ENCODE results near the gene SIRT5.

The SIRT5 gene

GRCh38 chr6:13574571-13575376 lies at the start of gene SIRT5:
Gene SIRT5 (plus strand): TSS chr6:13574601. CDS start chr6:13584111, 9,510 bp downstream.
- in situ Hi-C loops (cut with HindIII; ENCODE audit: low sequenced_read_pairs): no loop called here
- H3K4me3 ChIP-seq (ENCODE audit: low read depth, low read length): peak within 1 kb of the TSS; percentile 81
- peak; percentile 82 for DNase-seq (ENCODE audit: low read depth, low spot score)
- TF ChIP-seq CTCF (IDR thresholded peaks at IDR 0.05; ENCODE audit: low read depth, low read length): no peak

GRCh38 chr6:13524801-13525508 lies 49.4 kb upstream of the SIRT5 start:
- TF ChIP-seq CTCF (IDR thresholded peaks at IDR 0.05; ENCODE audit: low read depth, low read length): no peak
- no peak overlapping the region for H3K4me3 ChIP-seq (ENCODE audit: low read depth, low read length)
- DNase-seq (ENCODE audit: low read depth, low spot score): no peak
- in situ Hi-C loops (cut with HindIII; ENCODE audit: low sequenced_read_pairs): no loop called here

DNA sequence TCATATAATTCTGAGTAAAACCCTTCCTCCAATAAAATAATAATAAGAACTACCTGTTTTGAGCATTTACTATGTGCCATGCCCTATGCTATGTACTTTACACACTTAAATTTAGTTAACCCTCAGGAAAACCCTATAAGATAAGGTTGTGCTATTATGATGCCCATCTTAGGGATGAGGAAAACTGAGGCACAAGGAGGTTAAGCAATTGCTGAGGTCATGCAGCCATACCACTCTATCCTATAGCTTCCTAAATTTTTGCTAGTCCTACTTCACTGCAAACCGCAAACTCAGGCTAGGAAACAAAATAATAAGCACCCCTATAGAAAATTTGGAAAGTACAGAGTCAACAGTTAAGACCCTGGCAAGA lies 48.1 kb upstream of the SIRT5 start:
- no peak for DNase-seq (ENCODE audit: low read depth, low spot score)
- H3K4me3 ChIP-seq (ENCODE audit: low read depth, low read length): no peak overlapping the region
- in situ Hi-C loops (cut with HindIII; ENCODE audit: low sequenced_read_pairs): no loop called here
- TF ChIP-seq CTCF (IDR thresholded peaks at IDR 0.05; ENCODE audit: low read depth, low read length): no peak

DNA sequence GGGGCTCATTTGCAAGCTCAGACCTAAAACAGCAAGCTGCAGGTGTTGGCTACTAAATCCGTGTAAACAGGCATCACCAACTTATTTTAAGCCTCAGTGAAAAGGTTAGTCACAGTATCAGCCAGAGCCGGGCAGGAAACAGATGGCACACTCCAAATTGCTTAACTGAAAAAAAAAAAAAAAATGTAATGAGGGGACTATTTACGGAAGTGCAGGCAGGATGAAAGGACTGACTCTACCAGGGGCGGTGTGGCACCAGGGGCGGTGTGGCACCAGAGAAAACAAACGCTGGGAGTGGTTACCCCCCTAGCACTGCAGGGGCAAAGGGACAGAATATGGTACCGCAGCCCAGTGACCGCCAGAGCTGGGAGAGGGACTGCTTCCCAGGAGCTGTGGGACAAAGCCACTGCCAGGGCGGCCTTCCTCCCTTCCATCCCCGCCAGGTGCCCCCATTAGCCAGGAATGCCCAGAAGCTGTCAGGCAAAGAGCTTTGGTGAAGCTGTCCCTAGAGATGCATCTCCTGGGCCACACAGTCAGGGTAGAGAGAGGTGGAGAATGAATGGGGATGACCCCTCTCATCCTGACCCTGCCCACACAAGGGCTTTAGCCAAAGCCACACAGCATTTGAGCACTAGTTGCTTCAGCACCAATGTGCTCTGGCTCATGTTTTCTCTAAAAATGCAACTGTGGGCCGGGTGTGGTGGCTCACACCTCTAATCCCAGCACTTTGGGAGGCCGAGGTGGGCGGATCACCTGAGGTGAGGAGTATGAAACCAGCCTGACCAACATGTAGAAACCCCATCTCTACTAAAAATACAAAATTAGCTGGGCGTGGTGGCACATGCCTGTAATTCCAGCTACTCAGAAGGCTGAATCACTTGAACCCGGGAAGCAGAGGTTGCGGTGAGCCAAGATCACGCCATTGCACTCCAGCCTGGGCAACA lies 47.4 kb upstream of the SIRT5 start:
- DNase-seq (ENCODE audit: low read depth, low spot score): no peak
- H3K4me3 ChIP-seq (ENCODE audit: low read depth, low read length): no peak overlapping the region
- in situ Hi-C loops (cut with HindIII; ENCODE audit: low sequenced_read_pairs): no loop called here
- no peak for TF ChIP-seq CTCF (IDR thresholded peaks at IDR 0.05; ENCODE audit: low read depth, low read length)

GRCh38 chr6:13527671-13528056 lies 46.7 kb upstream of the SIRT5 start:
- no peak overlapping the region for H3K4me3 ChIP-seq (ENCODE audit: low read depth, low read length)
- DNase-seq (ENCODE audit: low read depth, low spot score): no peak
- in situ Hi-C loops (cut with HindIII; ENCODE audit: low sequenced_read_pairs): no loop called here
- no peak for TF ChIP-seq CTCF (IDR thresholded peaks at IDR 0.05; ENCODE audit: low read depth, low read length)

DNA sequence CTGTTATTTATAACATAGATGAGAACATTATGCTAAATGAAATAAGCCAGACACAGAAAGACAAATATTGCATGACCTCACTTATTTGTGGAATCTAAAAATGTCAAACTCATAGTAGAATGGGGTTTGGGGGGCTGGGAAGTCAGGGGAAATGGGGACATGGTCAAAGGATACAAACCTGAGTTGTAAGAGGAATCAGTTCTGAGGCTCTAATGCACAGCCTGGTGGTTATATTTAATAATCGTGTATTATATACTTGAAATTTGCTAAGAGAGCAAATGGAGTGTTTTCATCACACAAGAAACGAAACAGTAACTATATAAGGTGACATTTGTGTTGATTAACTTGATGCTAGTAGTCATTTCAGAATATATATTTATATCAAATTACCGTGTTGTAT lies 46.2 kb upstream of the SIRT5 start:
- no peak for DNase-seq (ENCODE audit: low read depth, low spot score)
- in situ Hi-C loops (cut with HindIII; ENCODE audit: low sequenced_read_pairs): no loop called here
- H3K4me3 ChIP-seq (ENCODE audit: low read depth, low read length): no peak overlapping the region
- TF ChIP-seq CTCF (IDR thresholded peaks at IDR 0.05; ENCODE audit: low read depth, low read length): no peak

Measured in astrocyte of the spinal cord (primary cell).